ENCODE results near the gene ZFP28.

DNA sequence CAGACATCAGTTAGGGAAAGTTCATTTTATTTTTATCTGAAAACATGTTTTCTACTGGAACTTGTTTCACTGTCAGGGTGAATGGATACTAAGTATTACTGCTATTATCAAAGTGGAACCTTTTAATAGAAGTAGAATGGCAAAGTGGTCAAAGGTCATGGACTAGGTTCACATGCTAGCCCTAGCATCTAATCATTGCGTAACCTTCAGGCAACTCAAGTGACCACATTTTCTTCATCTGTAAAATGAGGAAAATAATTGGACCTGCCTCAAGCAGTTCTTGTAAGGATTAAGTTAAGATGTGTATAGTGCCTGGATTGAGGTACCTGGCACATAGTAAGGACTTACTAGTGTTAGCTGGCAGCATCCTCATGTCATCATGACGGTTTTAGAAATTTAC is 5.0 kb downstream of the ZFP28 start:
- TF ChIP-seq POLR2AphosphoS5 (IDR thresholded peaks at IDR 0.05; ENCODE audit: borderline replicate concordance, low read depth, low read length) (no peak), FOXP2 (optimal IDR thresholded peaks at IDR 0.05; ENCODE audit: control extremely low read depth, extremely low read length, insufficient read depth) (no peak)

Measured in SK-N-MC (cell line).